CD4-positive, CD25-positive, alpha-beta regulatory T cell (primary cell): Measurements from ENCODE around the gene GTPBP4. TPM values are rescaled to one million over a fixed set of nuclear protein-coding genes. Genes with fewer than 3 reads are reported as not detected.
A peak's percentile ranks its signal among the peaks of the same experiment; 100 is the strongest.
"Not testable (repeated sequence)": the region's sequence is repeated elsewhere in the genome, so short reads cannot be mapped to it uniquely, and the experiment has no call there.

Experiments
- ATAC-seq, 2 donors: fragments of 150-1000 bp; cut with Tn5 transposase; one replicate each; pipeline ENCODE4 v1.10.0; 2021; ENCODE audit warnings: low read depth in 2 of 2, moderate number of reproducible peaks in 2 of 2, moderate library complexity in 1 of 2
- DNase-seq, 3 donors: peaks; one replicate each; pipeline versions ENCODE4 v3.0.0 to v3.0.0-alpha.2; 2012 to 2022; ENCODE audit warnings: mixed read lengths in 1 of 3
- H3K27ac ChIP-seq: one replicate; pipeline ENCODE4 v1.7.0; 2013; ENCODE audit warnings: mild to moderate bottlenecking, low read length; ENCODE audit not compliant: insufficient read depth, poor library complexity, severe bottlenecking
- H3K27me3 ChIP-seq: one replicate; pipeline ENCODE4 v1.7.0; 2013; ENCODE audit warnings: low read length; ENCODE audit not compliant: control insufficient read depth, insufficient read depth
- H3K36me3 ChIP-seq: one replicate; pipeline ENCODE4 v1.7.0; 2013; ENCODE audit warnings: mild to moderate bottlenecking, low read length, moderate library complexity; ENCODE audit not compliant: control insufficient read depth, insufficient read depth
- H3K4me1 ChIP-seq: 2 replicates; pipeline ENCODE4 v1.7.0; 2013; ENCODE audit warnings: mild to moderate bottlenecking, low read length; ENCODE audit not compliant: insufficient read depth, control insufficient read depth, poor library complexity, severe bottlenecking
- H3K4me3 ChIP-seq: one replicate; pipeline ENCODE4 v1.7.0; 2013; ENCODE audit warnings: low read depth, mild to moderate bottlenecking, low read length, moderate library complexity
- H3K9me3 ChIP-seq, 2 experiments: 1 replicate in 1 of 2; 2 replicates in 1 of 2; pipeline ENCODE4 v1.7.0; 2013; ENCODE audit warnings: low read length in 2 of 2, mild to moderate bottlenecking in 1 of 2, moderate library complexity in 1 of 2; ENCODE audit not compliant: control insufficient read depth in 2 of 2
- H3K27ac Mint-ChIP-seq, 3 donors: one replicate each; pipeline ENCODE4 v1.8.0; 2020 to 2022; ENCODE audit warnings: mild to moderate bottlenecking in 3 of 3, mixed read lengths in 3 of 3, moderate library complexity in 2 of 3
- H3K27me3 Mint-ChIP-seq: one replicate; pipeline ENCODE4 v1.8.0; 2022; ENCODE audit warnings: mild to moderate bottlenecking, mixed read lengths
- H3K36me3 Mint-ChIP-seq: one replicate; pipeline ENCODE4 v1.8.0; 2020; ENCODE audit warnings: mixed read lengths
- H3K4me1 Mint-ChIP-seq, 4 donors: one replicate each; pipeline ENCODE4 v1.8.0; 2020 to 2022; ENCODE audit warnings: mixed read lengths in 4 of 4, mild to moderate bottlenecking in 1 of 4
- H3K4me3 Mint-ChIP-seq, 4 donors: one replicate each; pipeline ENCODE4 v1.8.0; 2020 to 2022; ENCODE audit warnings: mild to moderate bottlenecking in 4 of 4, mixed read lengths in 4 of 4, moderate library complexity in 3 of 4
- H3K9me3 Mint-ChIP-seq, 7 donors: one replicate each; pipeline ENCODE4 v1.8.0; 2020 to 2022; ENCODE audit warnings: mixed read lengths in 7 of 7, mild to moderate bottlenecking in 3 of 7, moderate library complexity in 2 of 7
- polyA plus RNA-seq, 4 donors: library from polyadenylated mRNA; unstranded; fragments of 300-500 nt; fragmentation: Illumina TruSeq; gene quantifications; one replicate each; pipeline ENCODE4 v1.2.3, GENCODE V29; 2021
- total RNA-seq: library from RNA; stranded (reverse); gene quantifications from one replicate; pipeline ENCODE4 v1.2.3, GENCODE V29; 2022

The GTPBP4 gene
- total and polyA plus RNA-seq, 5 donors from 2014 or later = 15.9 to 50.7 (median 20.7) TPM

DNA sequence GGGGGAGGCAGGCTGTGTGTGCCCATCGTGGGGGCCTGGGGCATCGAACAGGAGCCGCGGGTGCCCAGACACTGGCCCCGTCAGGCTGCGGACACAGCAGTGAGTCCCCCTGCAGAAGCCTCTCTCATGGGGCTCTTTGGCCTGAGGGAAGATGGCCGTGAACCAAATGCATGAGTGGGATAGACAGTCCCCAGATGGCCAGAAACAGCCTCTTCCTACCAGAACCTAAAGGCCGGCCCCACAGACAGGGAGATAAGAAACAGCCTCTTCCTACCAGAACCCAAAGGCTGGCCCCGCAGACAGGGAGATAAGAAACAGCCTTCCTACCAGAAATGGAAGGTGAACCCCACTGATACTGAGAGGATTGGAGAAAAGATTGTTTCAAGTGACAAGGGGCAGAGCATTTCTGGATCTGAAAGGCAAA lies 20.8 kb downstream of the GTPBP4 start:
- Mint-ChIP-seq H3K36me3 (peaks cover 57% of the 10 kb centered on the region), H3K27me3 (no peaks in the 10 kb centered on the region), H3K27ac (peak overlapping the region in 1 of 3 donors; percentile 21), H3K4me1 (peaks cover 0 to 3% (median 2%) of the 10 kb centered on the region in 4 donors), H3K9me3 (peaks cover 0 to 4% (median 0%) of the 10 kb centered on the region in 7 donors), H3K4me3 (no peak overlapping the region)
- Histone ChIP-seq H3K27me3 (no peaks in the 10 kb centered on the region), H3K4me1 (no peaks in the 10 kb centered on the region), H3K36me3 (peaks cover 88% of the 10 kb centered on the region), H3K4me3 (no peak overlapping the region), H3K27ac (no peak overlapping the region), H3K9me3 (no peaks in the 10 kb centered on the region)
- ATAC-seq = no peak
- DNase-seq = no peak

DNA sequence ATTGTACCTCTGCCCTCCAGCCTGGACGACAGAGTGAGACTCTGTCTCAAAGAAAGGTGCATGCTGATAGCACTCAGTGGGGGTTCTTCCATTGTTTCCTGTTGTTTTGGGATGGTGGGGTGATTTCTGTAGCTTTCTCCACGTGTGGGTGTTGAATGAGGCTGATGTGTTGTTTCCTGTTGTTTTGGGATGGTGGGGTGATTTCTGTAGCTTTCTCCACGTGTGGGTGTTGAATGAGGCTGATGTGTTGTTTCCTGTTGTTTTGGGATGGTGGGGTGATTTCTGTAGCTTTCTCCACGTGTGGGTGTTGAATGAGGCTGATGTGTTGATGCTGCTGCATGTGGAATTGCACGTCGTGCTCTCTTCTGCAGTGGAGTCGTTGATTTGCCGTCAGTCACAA lies 21.7 kb downstream of the GTPBP4 start:
- not testable (repeated sequence) for H3K4me3 ChIP-seq, H3K4me3 Mint-ChIP-seq, H3K4me1 Mint-ChIP-seq, ATAC-seq, H3K27ac Mint-ChIP-seq, H3K9me3 Mint-ChIP-seq, H3K27me3 Mint-ChIP-seq, H3K9me3 ChIP-seq, H3K27ac ChIP-seq, DNase-seq, H3K4me1 ChIP-seq, H3K27me3 ChIP-seq
- H3K36me3 ChIP-seq = peaks cover 88% of the 10 kb centered on the region
- peaks cover 66% of the 10 kb centered on the region for H3K36me3 Mint-ChIP-seq

- Histone ChIP-seq H3K27me3 (no peaks in the 10 kb centered on the region), H3K36me3 (peaks cover 85% of the 10 kb centered on the region), H3K4me3 (no peak overlapping the region), H3K27ac (no peak overlapping the region), H3K9me3 (no peaks in the 10 kb centered on the region), H3K4me1 (no peaks in the 10 kb centered on the region)
- H3K36me3 Mint-ChIP-seq = peaks cover 61% of the 10 kb centered on the region
- no peak overlapping the region for H3K27ac Mint-ChIP-seq
- DNase-seq = no peak
- ATAC-seq = no peak
- peaks cover 0 to 3% (median 2%) of the 10 kb centered on the region in 4 donors for H3K4me1 Mint-ChIP-seq
- peaks cover 0 to 4% (median 0%) of the 10 kb centered on the region in 7 donors for H3K9me3 Mint-ChIP-seq
- H3K27me3 Mint-ChIP-seq = no peaks in the 10 kb centered on the region
- H3K4me3 Mint-ChIP-seq = no peak overlapping the region
Measured at GRCh38 chr10:1010703-1011102, 22.5 kb downstream of the GTPBP4 start.

- DNase-seq = no peak
- no peaks in the 10 kb centered on the region for H3K27me3 ChIP-seq
- H3K27ac ChIP-seq = no peak overlapping the region
- Mint-ChIP-seq H3K27ac (peak overlapping the region in 1 of 3 donors; percentile 25), H3K36me3 (peaks cover 62% of the 10 kb centered on the region), H3K4me3 (peak overlapping the region in 1 of 4 donors; percentile 38), H3K4me1 (peaks cover 0 to 3% (median 2%) of the 10 kb centered on the region in 4 donors), H3K27me3 (no peaks in the 10 kb centered on the region), H3K9me3 (peaks cover 0 to 4% (median 0%) of the 10 kb centered on the region in 7 donors)
- no peaks in the 10 kb centered on the region for H3K9me3 ChIP-seq
- ATAC-seq = no peak
- peaks cover 84% of the 10 kb centered on the region for H3K36me3 ChIP-seq
- H3K4me1 ChIP-seq = no peaks in the 10 kb centered on the region
- no peak overlapping the region for H3K4me3 ChIP-seq
Measured at GRCh38 chr10:1011696-1012095, 23.5 kb downstream of the GTPBP4 start.

- Histone ChIP-seq H3K27ac (no peak overlapping the region), H3K36me3 (peaks cover 72% of the 10 kb centered on the region), H3K9me3 (no peaks in the 10 kb centered on the region), H3K27me3 (no peaks in the 10 kb centered on the region), H3K4me1 (no peaks in the 10 kb centered on the region), H3K4me3 (no peak overlapping the region)
- Mint-ChIP-seq H3K36me3 (peaks cover 57% of the 10 kb centered on the region), H3K27ac (no peak overlapping the region), H3K4me1 (peaks cover 0 to 3% (median 0%) of the 10 kb centered on the region in 4 donors), H3K4me3 (no peak overlapping the region), H3K9me3 (no peaks in the 10 kb centered on the region), H3K27me3 (no peaks in the 10 kb centered on the region)
- ATAC-seq = no peak
- no peak for DNase-seq
Measured at GRCh38 chr10:1015688-1016087, 27.5 kb downstream of the GTPBP4 start.

GRCh38 chr10:1019362-1019761 lies 31.1 kb downstream of the GTPBP4 start:
- H3K9me3 ChIP-seq = no peaks in the 10 kb centered on the region
- H3K27me3 ChIP-seq = no peaks in the 10 kb centered on the region
- no peak overlapping the region for H3K4me3 Mint-ChIP-seq
- ATAC-seq (no peak), DNase-seq (no peak)
- H3K4me3 ChIP-seq = no peak overlapping the region
- H3K36me3 ChIP-seq = peaks cover 40% of the 10 kb centered on the region
- H3K4me1 Mint-ChIP-seq = no peaks in the 10 kb centered on the region
- H3K4me1 ChIP-seq = no peaks in the 10 kb centered on the region
- H3K36me3 Mint-ChIP-seq = peaks cover 31% of the 10 kb centered on the region
- no peak overlapping the region for H3K27ac ChIP-seq
- H3K9me3 Mint-ChIP-seq = no peaks in the 10 kb centered on the region
- H3K27ac Mint-ChIP-seq = no peak overlapping the region
- no peaks in the 10 kb centered on the region for H3K27me3 Mint-ChIP-seq

GRCh38 chr10:1020460-1020859 lies 32.2 kb downstream of the GTPBP4 start:
- Histone ChIP-seq H3K27ac (no peak overlapping the region), H3K27me3 (no peaks in the 10 kb centered on the region), H3K9me3 (no peaks in the 10 kb centered on the region), H3K4me1 (no peaks in the 10 kb centered on the region), H3K4me3 (no peak overlapping the region), H3K36me3 (peaks cover 34% of the 10 kb centered on the region)
- Mint-ChIP-seq H3K36me3 (peaks cover 25% of the 10 kb centered on the region), H3K4me1 (no peaks in the 10 kb centered on the region), H3K27ac (peak overlapping the region in 1 of 3 donors; percentile 56), H3K9me3 (no peaks in the 10 kb centered on the region), H3K27me3 (no peaks in the 10 kb centered on the region), H3K4me3 (no peak overlapping the region)
- no peak for DNase-seq
- no peak for ATAC-seq

- Mint-ChIP-seq H3K27ac (no peak overlapping the region), H3K36me3 (peaks cover 25% of the 10 kb centered on the region), H3K27me3 (no peaks in the 10 kb centered on the region), H3K4me3 (no peak overlapping the region), H3K9me3 (no peaks in the 10 kb centered on the region), H3K4me1 (no peaks in the 10 kb centered on the region)
- Histone ChIP-seq H3K4me1 (no peaks in the 10 kb centered on the region), H3K27me3 (no peaks in the 10 kb centered on the region), H3K4me3 (no peak overlapping the region), H3K36me3 (peaks cover 29% of the 10 kb centered on the region), H3K27ac (no peak overlapping the region), H3K9me3 (no peaks in the 10 kb centered on the region)
- ATAC-seq (no peak), DNase-seq (no peak)
Measured at GRCh38 chr10:1020958-1021357, 32.7 kb downstream of the GTPBP4 start.
